IMR-90 (cell line): Measurements from ENCODE around the gene OR2T4. TPM values are rescaled to one million over a fixed set of nuclear protein-coding genes. Genes with fewer than 3 reads are reported as not detected.

Source experiments
- ATAC-seq: fragments of 200-7000 bp; cut with Tn5 transposase; 2 replicates; pipeline ENCODE4 v1.9.1; 2020; ENCODE audit warnings: low read depth, mild to moderate bottlenecking, moderate library complexity
- BruUV-seq: library from RNA; stranded (reverse); fragments of 400-500 nt; replicated peaks from 2 replicates; lab custom pipeline; 2021; lab: Mats Ljungman, UMichigan
- CTCF ChIA-PET: fragments of 300-600 bp; formaldehyde crosslinking; extraction: SDS; loops from one replicate; lab custom pipeline; 2021; ENCODE audit warnings: antibody characterized with exemption; lab: Yijun Ruan, JAX
- POLR2A ChIA-PET: fragments of 300-600 bp; sonication (Branson Sonifier 250); formaldehyde crosslinking; loops from one replicate; lab custom pipeline; 2022; ENCODE audit warnings: antibody characterized with exemption; ENCODE audit not compliant: unreplicated experiment; lab: Charles Lee
- DNase-seq: peaks from one replicate; pipeline ENCODE4 v3.0.0; 2013
- H2AFZ ChIP-seq: replicated peaks from 2 replicates; pipeline ENCODE3; 2013; ENCODE audit warnings: low read length, mild to moderate bottlenecking; ENCODE audit not compliant: poor library complexity
- H2AK5ac ChIP-seq: 2 replicates; pipeline ENCODE4 v1.6.1; 2013; ENCODE audit warnings: low read depth, low read length, inconsistent platforms
- H2AK9ac ChIP-seq: replicated peaks from 2 replicates; pipeline ENCODE3; 2013; ENCODE audit warnings: mild to moderate bottlenecking, low read depth, low read length, moderate library complexity; ENCODE audit not compliant: poor library complexity
- H2BK120ac ChIP-seq: 2 replicates; pipeline ENCODE4 v1.6.1; 2013; ENCODE audit warnings: low read depth, low read length, inconsistent platforms
- H2BK15ac ChIP-seq: 3 replicates; pipeline ENCODE4 v1.6.1; 2013; ENCODE audit warnings: low read depth, low read length, inconsistent platforms
- H2BK20ac ChIP-seq: 2 replicates; pipeline ENCODE4 v1.6.1; 2013; ENCODE audit warnings: low read depth, mild to moderate bottlenecking, inconsistent platforms, low read length, moderate library complexity
- H2BK5ac ChIP-seq: 2 replicates; pipeline ENCODE4 v1.6.1; 2013; ENCODE audit warnings: mild to moderate bottlenecking, low read depth, low read length, inconsistent platforms; ENCODE audit not compliant: poor library complexity, severe bottlenecking
- H3K14ac ChIP-seq: replicated peaks from 2 replicates; pipeline ENCODE4 v1.6.1; 2013; ENCODE audit warnings: low read depth, low read length, inconsistent platforms
- H3K18ac ChIP-seq: 2 replicates; pipeline ENCODE4 v1.6.1; 2013; ENCODE audit warnings: low read depth, low read length, control low read depth
- H3K23ac ChIP-seq: 2 replicates; pipeline ENCODE4 v1.6.1; 2013; ENCODE audit warnings: low read depth, low read length, inconsistent platforms
- H3K27ac ChIP-seq: 2 replicates; pipeline ENCODE4 v1.5.1; 2013; ENCODE audit warnings: mild to moderate bottlenecking, control low read depth, low read length; ENCODE audit not compliant: insufficient read depth
- H3K27me3 ChIP-seq: 2 replicates; pipeline ENCODE4 v1.6.1; 2013; ENCODE audit warnings: low read length; ENCODE audit not compliant: control insufficient read depth, insufficient read depth
- H3K36me3 ChIP-seq: 2 replicates; pipeline ENCODE4 v1.6.1; 2013; ENCODE audit warnings: low read length, mixed read lengths; ENCODE audit not compliant: control insufficient read depth, insufficient read depth
- H3K4ac ChIP-seq: 2 replicates; pipeline ENCODE4 v1.6.1; 2013; ENCODE audit warnings: low read depth, low read length, inconsistent platforms
- H3K4me1 ChIP-seq: 2 replicates; pipeline ENCODE4 v1.6.1; 2013; ENCODE audit warnings: low read length, mixed read lengths; ENCODE audit not compliant: control insufficient read depth, insufficient read depth
- H3K4me2 ChIP-seq: 2 replicates; pipeline ENCODE4 v1.6.1; 2013; ENCODE audit warnings: low read depth, mild to moderate bottlenecking, control low read depth, low read length, moderate library complexity
- H3K4me3 ChIP-seq: 2 replicates; pipeline ENCODE4 v1.5.1; 2013; ENCODE audit warnings: low read depth, mild to moderate bottlenecking, control low read depth, low read length, moderate library complexity; ENCODE audit not compliant: insufficient read depth
- H3K56ac ChIP-seq: 2 replicates; pipeline ENCODE4 v1.6.1; 2013; ENCODE audit warnings: low read length, inconsistent platforms; ENCODE audit not compliant: insufficient read depth; ENCODE audit errors: extremely low read depth
- H3K79me1 ChIP-seq, 2 experiments: 2 replicates each; pipeline ENCODE4 v1.6.1; 2013; ENCODE audit warnings: low read length in 2 of 2, inconsistent platforms in 1 of 2, low read depth in 1 of 2
- H3K9ac ChIP-seq: 2 replicates; pipeline ENCODE4 v1.6.1; 2013; ENCODE audit warnings: low read depth, low read length, control low read depth
- H3K9me1 ChIP-seq: 2 replicates; pipeline ENCODE4 v1.6.1; 2013; ENCODE audit warnings: low read length, inconsistent platforms; ENCODE audit not compliant: insufficient read depth
- H3K9me3 ChIP-seq: 2 replicates; pipeline ENCODE4 v1.6.1; 2013; ENCODE audit warnings: low read length; ENCODE audit not compliant: control insufficient read depth, insufficient read depth
- H4K20me1 ChIP-seq: 2 replicates; pipeline ENCODE4 v1.6.1; 2013; ENCODE audit warnings: low read length, inconsistent platforms; ENCODE audit not compliant: insufficient read depth
- H4K5ac ChIP-seq: 2 replicates; pipeline ENCODE4 v1.6.1; 2013; ENCODE audit warnings: mild to moderate bottlenecking, low read depth, low read length, control low read depth
- H4K8ac ChIP-seq, 2 experiments: 2 replicates each; pipeline ENCODE4 v1.6.1; 2013; ENCODE audit warnings: low read depth in 2 of 2, low read length in 2 of 2, control low read depth in 1 of 2, inconsistent platforms in 1 of 2
- H4K91ac ChIP-seq: 2 replicates; pipeline ENCODE4 v1.6.1; 2013; ENCODE audit warnings: low read depth, low read length, inconsistent platforms; ENCODE audit not compliant: insufficient read depth
- BHLHE40 ChIP-seq: fragments of 150-350 bp; IDR thresholded peaks from 2 replicates; pipeline ENCODE4 v1.6.1; 2016; ENCODE audit warnings: mild to moderate bottlenecking, low read depth, low read length
- CEBPB ChIP-seq: IDR thresholded peaks from 2 replicates; pipeline ENCODE4 v1.6.1; 2012; ENCODE audit warnings: low read depth, low read length, improper control_type of control experiment
- ELK1 ChIP-seq: fragments of 150-350 bp; IDR thresholded peaks from 2 replicates; pipeline ENCODE4 v1.6.1; 2016; ENCODE audit warnings: low read depth, mild to moderate bottlenecking, low read length, moderate library complexity, borderline replicate concordance
- FOS ChIP-seq: fragments of 150-350 bp; IDR thresholded peaks from 2 replicates; pipeline ENCODE4 v1.6.1; 2016; ENCODE audit warnings: low read depth, low read length
- MAFK ChIP-seq: IDR thresholded peaks from 2 replicates; pipeline ENCODE4 v1.6.1; 2012; ENCODE audit warnings: low read depth, low read length, improper control_type of control experiment
- MAZ ChIP-seq: IDR thresholded peaks from 2 replicates; pipeline ENCODE4 v1.6.1; 2012; ENCODE audit warnings: low read depth, mild to moderate bottlenecking, low read length, improper control_type of control experiment, moderate library complexity, borderline replicate concordance
- POLR2A ChIP-seq: IDR thresholded peaks from 2 replicates; pipeline ENCODE4 v1.6.1; 2012; ENCODE audit warnings: mild to moderate bottlenecking, low read depth, low read length
- RAD21 ChIP-seq: IDR thresholded peaks from 2 replicates; pipeline ENCODE4 v1.6.1; 2012; ENCODE audit warnings: low read length, improper control_type of control experiment
- RCOR1 ChIP-seq: IDR thresholded peaks from 2 replicates; pipeline ENCODE4 v1.6.1; 2012; ENCODE audit warnings: mild to moderate bottlenecking, low read length, improper control_type of control experiment; ENCODE audit not compliant: insufficient replicate concordance
- SMC3 ChIP-seq: fragments of 150-350 bp; IDR thresholded peaks from 2 replicates; pipeline ENCODE4 v1.6.1; 2016; ENCODE audit warnings: low read depth, mild to moderate bottlenecking, antibody characterized with exemption, low read length, moderate library complexity
- WGBS, 2 experiments: methylation state at CpG; one replicate each; pipeline versions ENCODE4 v1.1.5 to v1.1.7; 2013; ENCODE audit warnings: missing lambda C conversion rate in 2 of 2; ENCODE audit not compliant: insufficient read length in 1 of 2; ENCODE audit errors: extremely low coverage in 2 of 2; 5-methylcytosine and 5-hydroxymethylcytosine counted together
- dilution Hi-C: fragments of 300-500 bp; cut with HindIII; formaldehyde crosslinking; loops from one replicate; pipeline ENCODE4 v1.14.3; 2018; ENCODE audit warnings: low sequenced_read_pairs; ENCODE audit not compliant: unreplicated experiment
- in situ Hi-C: fragments of 300-500 bp; cut with MboI; formaldehyde crosslinking; loops from 3 replicates; pipeline ENCODE4 v1.14.3; 2019; ENCODE audit warnings: low sequenced_read_pairs, inconsistent platforms, mixed read lengths
- intact Hi-C: fragments of 100-400 bp; cut with micrococcal nuclease; formaldehyde crosslinking; loops from 2 replicates; pipeline ENCODE4 v1.10.0; 2022
- polyA plus RNA-seq, 3 experiments: library from polyadenylated mRNA; depleted of rRNA; stranded (reverse); fragments of >200 nt; gene quantifications; 2 replicates each; pipeline ENCODE4 v1.2.3, GENCODE V29; 2012; ENCODE audit warnings: low replicate concordance in 1 of 3
- total RNA-seq: library from RNA; depleted of rRNA; stranded (reverse); fragments of >200 nt; gene quantifications from 2 replicates; pipeline ENCODE4 v1.2.3, GENCODE V29; 2012
- TF ChIP-seq, protein P1 (sequence below): fragments of 150-350 bp; IDR thresholded peaks from 2 replicates; pipeline ENCODE4 v1.6.1; 2017; ENCODE audit warnings: mild to moderate bottlenecking, antibody characterized with exemption, low read length, low read depth
- TF ChIP-seq, protein P2 (sequence below): conservative IDR thresholded peaks from 2 replicates; pipeline ENCODE4 v1.5.1; 2012; ENCODE audit warnings: mild to moderate bottlenecking, low read depth, low read length, improper control_type of control experiment

Gene OR2T4
- total and polyA plus RNA-seq, 2 of the 4 experiments (the other 2 are of a cell fraction) = not detected

DNA sequence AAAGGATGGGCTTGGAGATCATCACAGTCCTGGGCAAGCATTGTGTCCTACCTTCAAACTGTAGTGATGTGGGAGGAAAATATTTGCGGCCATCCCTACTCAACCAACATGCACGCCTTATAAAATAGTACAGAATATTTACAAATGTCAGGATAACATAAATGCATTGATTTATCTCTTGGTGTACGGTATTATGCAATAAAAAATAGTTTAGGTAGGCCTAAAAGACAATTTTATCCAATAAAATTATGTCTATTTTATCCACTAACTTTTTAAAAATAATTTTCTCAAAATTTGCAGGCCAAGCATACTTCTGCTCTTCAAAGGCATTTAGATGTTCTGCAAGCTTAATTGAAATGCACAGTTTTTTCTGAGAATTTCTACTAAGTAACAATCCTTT is 41.3 kb downstream of the OR2T4 start, which contains the start of gene OR2T1:
OR2T1 (plus strand) TSS at position 301 of the 400 bp plus-strand sequence. CDS start 3,100 bp downstream, outside the sequence.
- Histone ChIP-seq H3K14ac (no peak within 1 kb of the TSS), H2BK5ac (no peak within 1 kb of the TSS), H4K8ac (no peak within 1 kb of the TSS), H2BK15ac (no peak within 1 kb of the TSS), H4K20me1 (no peaks in the 10 kb centered on the region), H3K4me1 (no peaks in the 10 kb centered on the region), H3K9me1 (no peaks in the 10 kb centered on the region), H3K79me1 (no peaks in the 10 kb centered on the region), H3K36me3 (no peaks in the 10 kb centered on the region), H3K27me3 (no peaks in the 10 kb centered on the region), H4K91ac (no peak within 1 kb of the TSS), H3K4me3 (no peak within 1 kb of the TSS), H4K5ac (no peak within 1 kb of the TSS), H3K4me2 (no peak within 1 kb of the TSS), H3K9me3 (peaks cover 15% of the 10 kb centered on the region), H2AK5ac (no peak within 1 kb of the TSS), H3K27ac (no peak within 1 kb of the TSS), H2AFZ (no peak within 1 kb of the TSS), H3K4ac (no peak within 1 kb of the TSS), H3K18ac (no peak within 1 kb of the TSS), H2BK20ac (no peak within 1 kb of the TSS), H3K56ac (no peak within 1 kb of the TSS), H3K23ac (no peak within 1 kb of the TSS), H2AK9ac (no peak within 1 kb of the TSS), H3K9ac (no peak within 1 kb of the TSS), H2BK120ac (no peak within 1 kb of the TSS)
- ATAC-seq (no peak), DNase-seq (no peak)
- ChIA-PET POLR2A (no interaction called here), CTCF (no interaction called here)
- BruUV-seq = no TSS peak
- in situ Hi-C loops (no loop called here), intact Hi-C loops (no loop called here), dilution Hi-C loops (no loop called here)
- TF ChIP-seq SMC3 (no peak), MAFK (no peak), FOS (no peak), BHLHE40 (no peak), MAZ (no peak), POLR2A (no peak), RAD21 (no peak), CEBPB (no peak), ELK1 (no peak), RCOR1 (no peak)
- TF ChIP-seq, protein P1, sequence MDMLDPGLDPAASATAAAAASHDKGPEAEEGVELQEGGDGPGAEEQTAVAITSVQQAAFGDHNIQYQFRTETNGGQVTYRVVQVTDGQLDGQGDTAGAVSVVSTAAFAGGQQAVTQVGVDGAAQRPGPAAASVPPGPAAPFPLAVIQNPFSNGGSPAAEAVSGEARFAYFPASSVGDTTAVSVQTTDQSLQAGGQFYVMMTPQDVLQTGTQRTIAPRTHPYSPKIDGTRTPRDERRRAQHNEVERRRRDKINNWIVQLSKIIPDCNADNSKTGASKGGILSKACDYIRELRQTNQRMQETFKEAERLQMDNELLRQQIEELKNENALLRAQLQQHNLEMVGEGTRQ = no peak
- TF ChIP-seq, protein P2, sequence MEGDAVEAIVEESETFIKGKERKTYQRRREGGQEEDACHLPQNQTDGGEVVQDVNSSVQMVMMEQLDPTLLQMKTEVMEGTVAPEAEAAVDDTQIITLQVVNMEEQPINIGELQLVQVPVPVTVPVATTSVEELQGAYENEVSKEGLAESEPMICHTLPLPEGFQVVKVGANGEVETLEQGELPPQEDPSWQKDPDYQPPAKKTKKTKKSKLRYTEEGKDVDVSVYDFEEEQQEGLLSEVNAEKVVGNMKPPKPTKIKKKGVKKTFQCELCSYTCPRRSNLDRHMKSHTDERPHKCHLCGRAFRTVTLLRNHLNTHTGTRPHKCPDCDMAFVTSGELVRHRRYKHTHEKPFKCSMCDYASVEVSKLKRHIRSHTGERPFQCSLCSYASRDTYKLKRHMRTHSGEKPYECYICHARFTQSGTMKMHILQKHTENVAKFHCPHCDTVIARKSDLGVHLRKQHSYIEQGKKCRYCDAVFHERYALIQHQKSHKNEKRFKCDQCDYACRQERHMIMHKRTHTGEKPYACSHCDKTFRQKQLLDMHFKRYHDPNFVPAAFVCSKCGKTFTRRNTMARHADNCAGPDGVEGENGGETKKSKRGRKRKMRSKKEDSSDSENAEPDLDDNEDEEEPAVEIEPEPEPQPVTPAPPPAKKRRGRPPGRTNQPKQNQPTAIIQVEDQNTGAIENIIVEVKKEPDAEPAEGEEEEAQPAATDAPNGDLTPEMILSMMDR = no peak
- WGBS, 2 experiments = no CpG with 5 or more reads among the region's 3 CpGs
